H1 (cell line): Measurements from ENCODE around the gene TTC31. TPM values are rescaled to one million over a fixed set of nuclear protein-coding genes. Genes with fewer than 3 reads are reported as not detected.

Experiments
- CTCF ChIA-PET: fragments of 300-600 bp; sonication (Branson Sonifier 250); formaldehyde crosslinking; loops from one replicate; lab custom pipeline; 2021; ENCODE audit not compliant: partially characterized antibody; lab: Charles Lee
- POLR2A ChIA-PET: fragments of 300-600 bp; sonication (Branson Sonifier 250); formaldehyde crosslinking; loops from one replicate; lab custom pipeline; 2021; ENCODE audit warnings: inconsistent platforms; ENCODE audit not compliant: partially characterized antibody; lab: Charles Lee
- DNase-seq, 2 experiments: peaks; one replicate each; pipeline versions ENCODE4 v3.0.0 to v3.0.0-alpha.2; 2010 to 2022; ENCODE audit warnings: low spot score in 2 of 2, low read depth in 1 of 2, mixed read lengths in 1 of 2
- FAIRE-seq: peaks from 2 replicates; lab custom pipeline; 2011; peaks lifted over from hg19 to GRCh38; lab: Jason Lieb, UNC
- H2AFZ ChIP-seq: 2 replicates; pipeline ENCODE4 v1.8.1; 2012; ENCODE audit warnings: low read length, inconsistent platforms
- H2AK5ac ChIP-seq: 2 replicates; pipeline ENCODE4 v1.6.1; 2013; ENCODE audit warnings: low read depth, low read length
- H2BK120ac ChIP-seq: replicated peaks from 2 replicates; pipeline ENCODE3; 2013; ENCODE audit warnings: low read depth, low read length, inconsistent platforms
- H2BK12ac ChIP-seq: 2 replicates; pipeline ENCODE4 v1.6.1; 2013; ENCODE audit warnings: low read depth, low read length
- H2BK15ac ChIP-seq: 2 replicates; pipeline ENCODE4 v1.6.1; 2013; ENCODE audit warnings: low read length
- H2BK20ac ChIP-seq: 2 replicates; pipeline ENCODE4 v1.6.1; 2013; ENCODE audit warnings: low read length
- H2BK5ac ChIP-seq: 2 replicates; pipeline ENCODE4 v1.6.1; 2013; ENCODE audit warnings: low read depth, low read length
- H3K14ac ChIP-seq: 2 replicates; pipeline ENCODE4 v1.6.1; 2013; ENCODE audit warnings: inconsistent platforms; ENCODE audit not compliant: insufficient read length
- H3K18ac ChIP-seq: 2 replicates; pipeline ENCODE4 v1.6.1; 2013; ENCODE audit warnings: low read length; ENCODE audit errors: extremely low read depth
- H3K23ac ChIP-seq: 2 replicates; pipeline ENCODE4 v1.6.1; 2013; ENCODE audit warnings: inconsistent platforms; ENCODE audit not compliant: insufficient read length
- H3K23me2 ChIP-seq: 2 replicates; pipeline ENCODE4 v1.6.1; 2013; ENCODE audit warnings: low read depth, low read length
- H3K27ac ChIP-seq: 2 replicates; pipeline ENCODE4 v1.6.1; 2011; ENCODE audit warnings: low read depth, low read length, inconsistent platforms
- H3K27me3 ChIP-seq, 4 experiments: replicated peaks in 1 of 4; 1 replicate in 1 of 4; 2 replicates in 3 of 4; pipeline versions ENCODE4 v1.6.1 to v1.8.1; 2011 to 2013; ENCODE audit warnings: low read length in 3 of 4, mild to moderate bottlenecking in 3 of 4, inconsistent platforms in 2 of 4, mixed read lengths in 2 of 4, moderate library complexity in 1 of 4; ENCODE audit not compliant: control insufficient read depth in 3 of 4, insufficient read depth in 3 of 4; ENCODE audit errors: extremely low read depth in 1 of 4
- H3K36me3 ChIP-seq, 4 experiments: 2 replicates each; pipeline versions ENCODE4 v1.6.1 to v1.8.1; 2011 to 2013; ENCODE audit warnings: mild to moderate bottlenecking in 4 of 4, low read length in 3 of 4, moderate library complexity in 2 of 4, control low read depth in 1 of 4, inconsistent platforms in 1 of 4; ENCODE audit not compliant: insufficient read depth in 4 of 4, control insufficient read depth in 2 of 4
- H3K4ac ChIP-seq: replicated peaks from 2 replicates; pipeline ENCODE3; 2013; ENCODE audit warnings: low read length, low read depth, mixed read lengths, inconsistent platforms; ENCODE audit not compliant: insufficient read length
- H3K4me1 ChIP-seq, 4 experiments: replicated peaks in 1 of 4; 1 replicate in 1 of 4; 2 replicates in 3 of 4; pipeline versions ENCODE4 v1.6.1 to v1.8.1; 2011 to 2013; ENCODE audit warnings: low read length in 3 of 4, inconsistent platforms in 2 of 4, mixed read lengths in 1 of 4; ENCODE audit not compliant: insufficient read depth in 4 of 4, control insufficient read depth in 3 of 4
- H3K4me2 ChIP-seq, 2 experiments: 2 replicates each; pipeline versions ENCODE4 v1.6.1 to v1.8.1; 2011 to 2013; ENCODE audit warnings: low read depth in 2 of 2, low read length in 2 of 2, control low read depth in 1 of 2, inconsistent platforms in 1 of 2, mild to moderate bottlenecking in 1 of 2; ENCODE audit not compliant: insufficient read depth in 1 of 2
- H3K4me3 ChIP-seq, 4 experiments: fragments of 200-600, 300-600 bp in 1 of 4; sonication (generic), shearing (Covaris generic), sonication (Bioruptor Twin) in 1 of 4; 2 replicates each; pipeline versions ENCODE4 v1.5.1 to v1.8.1; 2011 to 2016; ENCODE audit warnings: low read length in 4 of 4, low read depth in 3 of 4, control low read depth in 2 of 4, inconsistent platforms in 2 of 4, mild to moderate bottlenecking in 2 of 4, mixed read lengths in 1 of 4, moderate library complexity in 1 of 4; ENCODE audit not compliant: insufficient read depth in 2 of 4; ENCODE audit errors: extremely low read depth in 1 of 4
- H3K56ac ChIP-seq: replicated peaks from 2 replicates; pipeline ENCODE3; 2013; ENCODE audit warnings: low read depth, mild to moderate bottlenecking, mixed read lengths, low read length, inconsistent platforms; ENCODE audit not compliant: insufficient read length
- H3K79me1 ChIP-seq: 2 replicates; pipeline ENCODE4 v1.6.1; 2013; ENCODE audit warnings: low read depth, low read length, control low read depth
- H3K79me2 ChIP-seq, 2 experiments: 2 replicates each; pipeline versions ENCODE4 v1.6.1 to v1.8.1; 2012 to 2013; ENCODE audit warnings: low read length in 2 of 2, mild to moderate bottlenecking in 2 of 2, inconsistent platforms in 1 of 2; ENCODE audit not compliant: insufficient read depth in 2 of 2, control insufficient read depth in 1 of 2
- H3K9ac ChIP-seq, 4 experiments: replicated peaks in 1 of 4; 1 replicate in 1 of 4; 2 replicates in 3 of 4; pipeline versions ENCODE4 v1.6.1 to v1.8.1; 2011 to 2013; ENCODE audit warnings: low read depth in 3 of 4, low read length in 3 of 4, control low read depth in 2 of 4, mild to moderate bottlenecking in 2 of 4, moderate library complexity in 2 of 4, inconsistent platforms in 1 of 4; ENCODE audit errors: extremely low read depth in 1 of 4
- H3K9me3 ChIP-seq, 2 experiments: 2 replicates each; pipeline versions ENCODE4 v1.6.1 to v1.8.1; 2012 to 2013; ENCODE audit warnings: mild to moderate bottlenecking in 2 of 2, moderate library complexity in 2 of 2, control low read depth in 1 of 2, inconsistent platforms in 1 of 2, low read depth in 1 of 2, low read length in 1 of 2, mixed read lengths in 1 of 2; ENCODE audit not compliant: insufficient read depth in 2 of 2
- H4K20me1 ChIP-seq, 2 experiments: replicated peaks in 1 of 2; 2 replicates each; pipeline versions ENCODE3 to v1.8.1; 2011 to 2013; ENCODE audit warnings: inconsistent platforms in 2 of 2, low read length in 2 of 2, mild to moderate bottlenecking in 1 of 2; ENCODE audit not compliant: insufficient read depth in 2 of 2, control insufficient read depth in 1 of 2
- H4K5ac ChIP-seq: 2 replicates; pipeline ENCODE4 v1.6.1; 2013; ENCODE audit warnings: low read length, low read depth, mixed read lengths, inconsistent platforms; ENCODE audit not compliant: insufficient read length
- H4K8ac ChIP-seq: 2 replicates; pipeline ENCODE4 v1.8.0; 2013; ENCODE audit warnings: mild to moderate bottlenecking, moderate library complexity, low read length, inconsistent platforms; ENCODE audit not compliant: insufficient read depth; ENCODE audit errors: extremely low read depth
- H4K91ac ChIP-seq: replicated peaks from 2 replicates; pipeline ENCODE3; 2013; ENCODE audit warnings: low read length, mixed read lengths, inconsistent platforms; ENCODE audit not compliant: insufficient read length
- BACH1 ChIP-seq: IDR thresholded peaks from 2 replicates; pipeline ENCODE4 v1.6.1; 2012; ENCODE audit warnings: low read length, improper control_type of control experiment
- CBX5 ChIP-seq: fragments of 300-800, 300-1000 bp; sonication (generic); IDR thresholded peaks from 2 replicates; pipeline ENCODE4 v1.7.1; 2016; ENCODE audit warnings: antibody characterized with exemption, low read length, low read depth
- CBX8 ChIP-seq: fragments of 300-800, 300-1000 bp; sonication (generic); IDR thresholded peaks from 2 replicates; pipeline ENCODE4 v1.7.1; 2016; ENCODE audit warnings: low read depth, low read length, borderline replicate concordance
- EGR1 ChIP-seq: IDR thresholded peaks from 2 replicates; pipeline ENCODE4 v1.6.1; 2011; ENCODE audit warnings: low read depth, low read length, borderline replicate concordance
- EZH2 ChIP-seq: fragments of 200-600 bp; sonication (generic); IDR thresholded peaks from 2 replicates; pipeline ENCODE4 v1.7.1; 2012; ENCODE audit warnings: low read depth, mild to moderate bottlenecking, moderate library complexity, low read length, inconsistent platforms; ENCODE audit not compliant: severe bottlenecking
- KDM4A ChIP-seq: IDR thresholded peaks from one replicate; pipeline ENCODE4 v1.7.1; 2012; ENCODE audit warnings: low read depth, mild to moderate bottlenecking, moderate library complexity, low read length, inconsistent platforms; ENCODE audit not compliant: severe bottlenecking
- PHF8 ChIP-seq: fragments of 200-600 bp; sonication (generic); conservative IDR thresholded peaks from 2 replicates; pipeline ENCODE4 v1.7.1; 2012; ENCODE audit warnings: low read depth, mild to moderate bottlenecking, inconsistent platforms, low read length, moderate library complexity
- SIRT6 ChIP-seq: IDR thresholded peaks from one replicate; pipeline ENCODE4 v1.7.1; 2012; ENCODE audit warnings: low read length, inconsistent platforms
- SUZ12 ChIP-seq: fragments of 200-600 bp; sonication (generic); IDR thresholded peaks from 2 replicates; pipeline ENCODE4 v1.6.1; 2012; ENCODE audit warnings: mild to moderate bottlenecking, inconsistent platforms, low read length, moderate library complexity, mixed read lengths
- TCF12 ChIP-seq: IDR thresholded peaks from 2 replicates; pipeline ENCODE4 v1.6.1; 2011; ENCODE audit warnings: low read depth, mild to moderate bottlenecking, low read length
- YY1 ChIP-seq: IDR thresholded peaks from 2 replicates; pipeline ENCODE4 v1.6.1; 2011; ENCODE audit warnings: low read depth, mild to moderate bottlenecking, low read length
- WGBS, 2 experiments: shearing (Covaris generic) in 1 of 2; methylation state at CpG; one replicate each; pipeline versions ENCODE4 v1.1.6 to v1.1.7; 2013 to 2015; ENCODE audit warnings: low lambda C conversion rate in 2 of 2, mixed read lengths in 2 of 2, inconsistent platforms in 1 of 2, low coverage in 1 of 2, missing lambda C conversion rate in 1 of 2; ENCODE audit not compliant: insufficient replicate concordance in 2 of 2, insufficient coverage in 1 of 2, insufficient read length in 1 of 2; ENCODE audit errors: extremely low coverage in 1 of 2, missing lambda C conversion rate in 1 of 2; 5-methylcytosine and 5-hydroxymethylcytosine counted together
- polyA plus RNA-seq, 7 experiments: library from polyadenylated mRNA; depleted of rRNA in 3 of 7; stranded (reverse) in 5 of 7; unstranded in 2 of 7; fragments of >200 nt in 5 of 7; fragments of 200-250 nt in 2 of 7; gene quantifications; 1 replicate in 5 of 7; 2 replicates in 1 of 7; 4 replicates in 1 of 7; pipeline versions ENCODE4 v1.2.1 to v1.2.3, GENCODE V29; 2011 to 2013; ENCODE audit warnings: missing spikeins in 2 of 7, mixed read lengths in 2 of 7
- total RNA-seq: library from RNA; stranded (reverse); fragmentation: NEBNext Ultra II Directional; extraction: Animal tissue kit (Norgen Biotek cat#: 25700); gene quantifications from 2 replicates; pipeline ENCODE4 v1.2.1, GENCODE V29; 2021

TTC31 gene
- total and polyA plus RNA-seq, 2 of the 8 experiments (the other 6 are each of a cell fraction or from before 2014, with no cell fraction given), result 28.8 to 29.9 TPM

DNA sequence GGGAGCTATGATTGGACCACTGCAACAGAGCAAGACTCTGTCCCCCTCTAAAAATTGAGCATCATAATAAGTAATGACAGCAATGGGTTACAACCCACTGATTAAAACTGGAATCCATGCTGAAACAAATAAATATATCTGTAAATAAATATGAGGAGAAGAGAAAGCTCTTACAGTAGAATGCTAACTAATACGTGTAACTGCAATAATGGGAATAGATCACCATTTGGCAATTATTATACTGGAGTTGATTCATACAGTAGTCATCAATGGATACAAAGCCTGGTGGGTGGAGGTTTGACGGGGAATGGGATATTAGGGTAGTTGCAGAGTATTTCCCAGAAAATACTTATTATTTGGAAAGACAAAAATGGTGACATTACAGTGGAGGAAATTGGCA lies 34.1 kb upstream of the TTC31 start:
- Histone ChIP-seq H4K91ac (no peak overlapping the region), H3K27ac (no peak overlapping the region), H3K4me2 (no peak overlapping the region), H2AFZ (no peak overlapping the region), H2BK12ac (no peak overlapping the region), H3K56ac (no peak overlapping the region), H3K18ac (no peak overlapping the region), H3K23me2 (no peaks in the 10 kb centered on the region), H3K79me1 (no peaks in the 10 kb centered on the region; the same call in 1 of the 2 replicates), H4K20me1 (no peaks in the 10 kb centered on the region), H3K23ac (no peak overlapping the region), H2AK5ac (no peak overlapping the region), H2BK20ac (no peak overlapping the region), H3K4me3 (no peak overlapping the region), H3K9me3 (no peaks in the 10 kb centered on the region), H3K36me3 (no peaks in the 10 kb centered on the region), H3K4ac (no peak overlapping the region), H3K79me2 (no peaks in the 10 kb centered on the region), H4K5ac (no peak overlapping the region), H3K4me1 (no peaks in the 10 kb centered on the region), H2BK120ac (no peak overlapping the region), H4K8ac (no peak overlapping the region), H3K9ac (no peak overlapping the region), H3K27me3 (no peaks in the 10 kb centered on the region; a peak in 2 of 7 replicates), H2BK5ac (no peak overlapping the region), H2BK15ac (no peak overlapping the region), H3K14ac (no peak overlapping the region)
- TF ChIP-seq SUZ12, result no peak
- no peak for TF ChIP-seq CBX8
- no peak for TF ChIP-seq KDM4A
- no peak for TF ChIP-seq EZH2
- TF ChIP-seq CBX5, result no peak
- TF ChIP-seq TCF12, result no peak
- TF ChIP-seq BACH1, result no peak
- TF ChIP-seq EGR1, result no peak
- TF ChIP-seq SIRT6, result no peak
- TF ChIP-seq PHF8, result no peak
- TF ChIP-seq YY1, result no peak
- WGBS, 2 experiments, result 83% methylated on average over 2 of the region's 2 CpGs; no CpG with 5 or more reads in 1 of the 2 experiments
- ChIA-PET CTCF (interaction anchor here (1.2 kb wide), 1 partner anchor 115 kb away, joined by 4 read pairs; no protein-coding TSS in a partner anchor), POLR2A (interaction anchor here (0.9 to 2.1 kb wide), 2 partner anchors 8 to 51 kb away, joined by 3 to 5 read pairs; partner anchors contain the start of gene LBX2)
- FAIRE-seq (no peak), DNase-seq (no peak)
